ENCODE data around the gene CACNA1B. TPM values are rescaled to one million over a fixed set of nuclear protein-coding genes. Genes with fewer than 3 reads are reported as not detected.

CACNA1B gene
- polyA plus RNA-seq, 1 of the 3 experiments (the other 2 are of a cell fraction) = 0.03 TPM

- Histone ChIP-seq H3K27ac (ENCODE audit: low read depth in 2 of 2, low read length in 1 of 2) (no peak overlapping the region), H3K79me2 (ENCODE audit: insufficient read depth) (no peaks in the 10 kb centered on the region), H3K36me3 (replicated peaks in 1 of 2; ENCODE audit: control insufficient read depth in 1 of 2, insufficient read depth in 2 of 2, low read length in 1 of 2) (no peaks in the 10 kb centered on the region), H3K27me3 (ENCODE audit: insufficient read depth) (no peaks in the 10 kb centered on the region), H3K4me1 (ENCODE audit: control insufficient read depth in 1 of 2, insufficient read depth in 2 of 2, low read depth in 1 of 2, low read length in 1 of 2) (no peaks in the 10 kb centered on the region; a peak in 1 of 4 replicates), H4K20me1 (ENCODE audit: insufficient read depth) (no peaks in the 10 kb centered on the region), H2AFZ (ENCODE audit: low read depth) (no peak overlapping the region), H3K4me2 (no peak overlapping the region), H3K9me3 (no peaks in the 10 kb centered on the region), H3K9ac (no peak overlapping the region), H3K9me2 (no peaks in the 10 kb centered on the region), H3K4me3 (ENCODE audit: low read depth in 2 of 2, low read length in 1 of 2) (no peak overlapping the region), H3F3A (replicated peaks; ENCODE audit: insufficient read depth) (no peaks in the 10 kb centered on the region)
- DNase-seq = peak; percentile 13
- ChIA-PET CTCF (no interaction called here), POLR2A (no interaction called here)
- WGBS (ENCODE audit: low lambda C conversion rate) = 0% methylated on average over 3 of the region's 10 CpGs
- TF ChIP-seq RXRA (IDR thresholded peaks at IDR 0.05; ENCODE audit: borderline replicate concordance, low read depth) = no peak
- no peak for TF ChIP-seq NRF1 (IDR thresholded peaks at IDR 0.05; ENCODE audit: low read depth, low read length)
- no peak for TF ChIP-seq JUND (IDR thresholded peaks at IDR 0.05)
- no peak for TF ChIP-seq POLR2AphosphoS5 (IDR thresholded peaks at IDR 0.05; ENCODE audit: low read depth, low read length)
- no peak for TF ChIP-seq SMC3 (IDR thresholded peaks at IDR 0.05; ENCODE audit: low read depth, low read length)
Measured at GRCh38 chr9:137953683-137954438, 76.3 kb downstream of the CACNA1B start.

DNA sequence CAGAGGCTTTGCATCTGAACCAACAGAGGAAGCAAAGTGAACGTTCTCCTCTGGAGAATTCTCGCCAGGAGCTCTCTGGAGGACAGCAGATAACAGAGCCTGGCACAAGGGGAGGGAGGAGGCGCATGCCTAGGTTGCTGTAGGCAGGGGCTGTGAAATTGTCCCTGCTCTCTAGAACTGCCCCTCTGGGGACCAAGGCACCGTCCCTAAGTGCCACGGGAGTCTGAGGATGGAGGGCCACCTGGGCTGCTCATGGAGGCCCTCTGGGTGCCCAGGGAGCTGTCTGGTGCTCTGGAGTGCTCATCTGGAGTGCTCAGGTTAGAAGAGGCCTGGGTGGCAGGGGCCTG lies 77.6 kb downstream of the CACNA1B start:
- Histone ChIP-seq H4K20me1 (ENCODE audit: insufficient read depth) (no peaks in the 10 kb centered on the region), H3K27ac (ENCODE audit: low read depth in 2 of 2, low read length in 1 of 2) (no peak overlapping the region), H3K79me2 (ENCODE audit: insufficient read depth) (no peaks in the 10 kb centered on the region), H3K36me3 (replicated peaks in 1 of 2; ENCODE audit: control insufficient read depth in 1 of 2, insufficient read depth in 2 of 2, low read length in 1 of 2) (no peaks in the 10 kb centered on the region), H3K4me1 (ENCODE audit: control insufficient read depth in 1 of 2, insufficient read depth in 2 of 2, low read depth in 1 of 2, low read length in 1 of 2) (no peaks in the 10 kb centered on the region; a peak in 1 of 4 replicates), H3K4me3 (ENCODE audit: low read depth in 2 of 2, low read length in 1 of 2) (no peak overlapping the region), H3F3A (replicated peaks; ENCODE audit: insufficient read depth) (no peaks in the 10 kb centered on the region), H3K9ac (no peak overlapping the region), H3K27me3 (ENCODE audit: insufficient read depth) (no peaks in the 10 kb centered on the region), H3K4me2 (no peak overlapping the region), H3K9me3 (no peaks in the 10 kb centered on the region), H3K9me2 (no peaks in the 10 kb centered on the region), H2AFZ (ENCODE audit: low read depth) (no peak overlapping the region)
- ChIA-PET POLR2A (no interaction called here), CTCF (interaction anchor here (1.2 to 1.5 kb wide), 2 partner anchors 12 to 18 kb away, joined by 3 read pairs; no protein-coding TSS in a partner anchor)
- TF ChIP-seq GABPA (IDR thresholded peaks at IDR 0.05; ENCODE audit: low read depth) (no peak), RFX5 (IDR thresholded peaks at IDR 0.05; ENCODE audit: low read length) (no peak), POLR2AphosphoS5 (IDR thresholded peaks at IDR 0.05; ENCODE audit: low read depth, low read length) (no peak)
- no peak for DNase-seq
- 33% methylated on average over 3 of the region's 5 CpGs for WGBS (ENCODE audit: low lambda C conversion rate)

- Histone ChIP-seq H3K4me3 (ENCODE audit: low read depth in 2 of 2, low read length in 1 of 2) (no peak overlapping the region), H3K9me2 (no peaks in the 10 kb centered on the region), H3K9ac (no peak overlapping the region), H3K9me3 (no peaks in the 10 kb centered on the region), H3K27me3 (ENCODE audit: insufficient read depth) (no peaks in the 10 kb centered on the region), H3K36me3 (replicated peaks in 1 of 2; ENCODE audit: control insufficient read depth in 1 of 2, insufficient read depth in 2 of 2, low read length in 1 of 2) (no peaks in the 10 kb centered on the region), H4K20me1 (ENCODE audit: insufficient read depth) (no peaks in the 10 kb centered on the region), H3K4me1 (ENCODE audit: control insufficient read depth in 1 of 2, insufficient read depth in 2 of 2, low read depth in 1 of 2, low read length in 1 of 2) (no peaks in the 10 kb centered on the region; a peak in 1 of 4 replicates), H2AFZ (ENCODE audit: low read depth) (no peak overlapping the region), H3K79me2 (ENCODE audit: insufficient read depth) (no peaks in the 10 kb centered on the region), H3K27ac (ENCODE audit: low read depth in 2 of 2, low read length in 1 of 2) (no peak overlapping the region), H3K4me2 (no peak overlapping the region), H3F3A (replicated peaks; ENCODE audit: insufficient read depth) (no peaks in the 10 kb centered on the region)
- DNase-seq = no peak
- 80% methylated on average over 1 of the region's 14 CpGs for WGBS (ENCODE audit: low lambda C conversion rate)
- TF ChIP-seq NRF1 (IDR thresholded peaks at IDR 0.05; ENCODE audit: low read depth, low read length) (no peak), MEF2A (IDR thresholded peaks at IDR 0.05; ENCODE audit: borderline replicate concordance, low read depth) (no peak), USF2 (IDR thresholded peaks at IDR 0.05; ENCODE audit: borderline replicate concordance, low read depth, low read length) (no peak), ZBTB33 (IDR thresholded peaks at IDR 0.05; ENCODE audit: borderline replicate concordance, low read depth) (no peak), PBX3 (IDR thresholded peaks at IDR 0.05) (no peak), FOXJ3 (CRISPR knock-in tag; IDR thresholded peaks at IDR 0.05) (no peak), EZH2phosphoT487 (IDR thresholded peaks at IDR 0.05; ENCODE audit: borderline replicate concordance, low read depth) (no peak), RAD21 (IDR thresholded peaks at IDR 0.05; ENCODE audit: low read length) (no peak)
- ChIA-PET CTCF (interaction anchor here (1.2 to 1.5 kb wide), 2 partner anchors 12 to 19 kb away, joined by 3 read pairs; no protein-coding TSS in a partner anchor), POLR2A (no interaction called here)
Measured at GRCh38 chr9:137955586-137955985, 78.0 kb downstream of the CACNA1B start.

All from SK-N-SH (cell line).